ENCODE measurements around the gene DLG2.

Gene DLG2

GRCh38 chr11:83648610-83649527 lies 1978.3 kb downstream of the DLG2 start:
- Mint-ChIP-seq H3K9me3 (no peaks in the 10 kb centered on the region), H3K4me1 (ENCODE audit: low read depth) (no peaks in the 10 kb centered on the region), H3K27ac (no peak overlapping the region), H3K4me3 (no peak overlapping the region), H3K27me3 (ENCODE audit: low read depth) (no peaks in the 10 kb centered on the region), H3K36me3 (ENCODE audit: low read depth) (no peaks in the 10 kb centered on the region)
- no peak for DNase-seq (ENCODE audit: low spot score)

GRCh38 chr11:83645561-83645960 lies 1981.6 kb downstream of the DLG2 start:
- H3K9me3 Mint-ChIP-seq, result no peaks in the 10 kb centered on the region
- no peak overlapping the region for H3K4me3 Mint-ChIP-seq
- H3K27me3 Mint-ChIP-seq (ENCODE audit: low read depth), result peaks cover 4% of the 10 kb centered on the region
- DNase-seq (ENCODE audit: low spot score), result no peak
- H3K36me3 Mint-ChIP-seq (ENCODE audit: low read depth), result no peaks in the 10 kb centered on the region
- H3K4me1 Mint-ChIP-seq (ENCODE audit: low read depth), result no peaks in the 10 kb centered on the region
- no peak overlapping the region for H3K27ac Mint-ChIP-seq

GRCh38 chr11:83643115-83643514 lies 1984.0 kb downstream of the DLG2 start:
- no peaks in the 10 kb centered on the region for H3K9me3 Mint-ChIP-seq
- H3K4me3 Mint-ChIP-seq, result no peak overlapping the region

GRCh38 chr11:83642500-83642899 lies 1984.6 kb downstream of the DLG2 start:
- Mint-ChIP-seq H3K4me1 (ENCODE audit: low read depth) (no peaks in the 10 kb centered on the region), H3K9me3 (no peaks in the 10 kb centered on the region), H3K36me3 (ENCODE audit: low read depth) (no peaks in the 10 kb centered on the region)

More at GRCh38 chr11:83643115-83643514, 1984.0 kb downstream of the DLG2 start:
- Mint-ChIP-seq H3K27ac (no peak overlapping the region), H3K4me1 (ENCODE audit: low read depth) (no peaks in the 10 kb centered on the region), H3K27me3 (ENCODE audit: low read depth) (peaks cover 4% of the 10 kb centered on the region), H3K36me3 (ENCODE audit: low read depth) (no peaks in the 10 kb centered on the region)
- DNase-seq (ENCODE audit: low spot score), result no peak

GRCh38 chr11:83641511-83641910 lies 1985.6 kb downstream of the DLG2 start:
- Mint-ChIP-seq H3K27ac (no peak overlapping the region), H3K4me1 (ENCODE audit: low read depth) (no peaks in the 10 kb centered on the region), H3K27me3 (ENCODE audit: low read depth) (peaks cover 6% of the 10 kb centered on the region), H3K36me3 (ENCODE audit: low read depth) (no peaks in the 10 kb centered on the region), H3K4me3 (no peak overlapping the region), H3K9me3 (no peaks in the 10 kb centered on the region)
- DNase-seq (ENCODE audit: low spot score), result no peak

More at GRCh38 chr11:83642500-83642899, 1984.6 kb downstream of the DLG2 start:
- H3K27me3 Mint-ChIP-seq (ENCODE audit: low read depth), result peaks cover 4% of the 10 kb centered on the region
- no peak overlapping the region for H3K4me3 Mint-ChIP-seq
- DNase-seq (ENCODE audit: low spot score), result no peak
- H3K27ac Mint-ChIP-seq, result no peak overlapping the region

- H3K4me3 Mint-ChIP-seq, result no peak overlapping the region
- no peak overlapping the region for H3K27ac Mint-ChIP-seq
- H3K36me3 Mint-ChIP-seq (ENCODE audit: low read depth), result no peaks in the 10 kb centered on the region
- no peaks in the 10 kb centered on the region for H3K4me1 Mint-ChIP-seq (ENCODE audit: low read depth)
- H3K27me3 Mint-ChIP-seq (ENCODE audit: low read depth), result peaks cover 9% of the 10 kb centered on the region
- no peak for DNase-seq (ENCODE audit: low spot score)
- H3K9me3 Mint-ChIP-seq, result no peaks in the 10 kb centered on the region
Measured at GRCh38 chr11:83639995-83640758, 1987.0 kb downstream of the DLG2 start.

GRCh38 chr11:83635166-83635565 lies 1992.0 kb downstream of the DLG2 start:
- no peak for DNase-seq (ENCODE audit: low spot score)
- Mint-ChIP-seq H3K36me3 (ENCODE audit: low read depth) (no peaks in the 10 kb centered on the region), H3K9me3 (no peaks in the 10 kb centered on the region), H3K4me3 (no peak overlapping the region), H3K27ac (no peak overlapping the region), H3K4me1 (ENCODE audit: low read depth) (no peaks in the 10 kb centered on the region), H3K27me3 (ENCODE audit: low read depth) (peaks cover 7% of the 10 kb centered on the region)

- no peaks in the 10 kb centered on the region for H3K36me3 Mint-ChIP-seq (ENCODE audit: low read depth)
- H3K27ac Mint-ChIP-seq, result no peak overlapping the region
- peaks cover 2% of the 10 kb centered on the region for H3K27me3 Mint-ChIP-seq (ENCODE audit: low read depth)
- no peaks in the 10 kb centered on the region for H3K4me1 Mint-ChIP-seq (ENCODE audit: low read depth)
- no peaks in the 10 kb centered on the region for H3K9me3 Mint-ChIP-seq
- no peak for DNase-seq (ENCODE audit: low spot score)
- no peak overlapping the region for H3K4me3 Mint-ChIP-seq
Measured at GRCh38 chr11:83630211-83630610, 1996.9 kb downstream of the DLG2 start.

- DNase-seq (ENCODE audit: low spot score), result no peak
- no peaks in the 10 kb centered on the region for H3K36me3 Mint-ChIP-seq (ENCODE audit: low read depth)
- no peak overlapping the region for H3K27ac Mint-ChIP-seq
- H3K4me1 Mint-ChIP-seq (ENCODE audit: low read depth), result no peaks in the 10 kb centered on the region
- no peaks in the 10 kb centered on the region for H3K9me3 Mint-ChIP-seq
- H3K4me3 Mint-ChIP-seq, result no peak overlapping the region
- H3K27me3 Mint-ChIP-seq (ENCODE audit: low read depth), result peaks cover 2% of the 10 kb centered on the region
Measured at GRCh38 chr11:83629775-83630174, 1997.4 kb downstream of the DLG2 start.

GRCh38 chr11:83628622-83629355 lies 1998.4 kb downstream of the DLG2 start:
- Mint-ChIP-seq H3K4me3 (no peak overlapping the region), H3K27ac (no peak overlapping the region), H3K9me3 (no peaks in the 10 kb centered on the region), H3K27me3 (ENCODE audit: low read depth) (peaks cover 2% of the 10 kb centered on the region), H3K36me3 (ENCODE audit: low read depth) (no peaks in the 10 kb centered on the region), H3K4me1 (ENCODE audit: low read depth) (no peaks in the 10 kb centered on the region)
- DNase-seq (ENCODE audit: low spot score), result no peak

GRCh38 chr11:83625336-83625735 lies 2001.8 kb downstream of the DLG2 start:
- Mint-ChIP-seq H3K27ac (no peak overlapping the region), H3K4me1 (ENCODE audit: low read depth) (no peaks in the 10 kb centered on the region), H3K4me3 (no peak overlapping the region), H3K27me3 (ENCODE audit: low read depth) (no peaks in the 10 kb centered on the region), H3K9me3 (no peaks in the 10 kb centered on the region), H3K36me3 (ENCODE audit: low read depth) (no peaks in the 10 kb centered on the region)
- DNase-seq (ENCODE audit: low spot score), result no peak

GRCh38 chr11:83617671-83618070 lies 2009.5 kb downstream of the DLG2 start:
- H3K4me3 Mint-ChIP-seq, result no peak overlapping the region
- H3K36me3 Mint-ChIP-seq (ENCODE audit: low read depth), result no peaks in the 10 kb centered on the region
- no peaks in the 10 kb centered on the region for H3K9me3 Mint-ChIP-seq
- H3K4me1 Mint-ChIP-seq (ENCODE audit: low read depth), result no peaks in the 10 kb centered on the region
- DNase-seq (ENCODE audit: low spot score), result no peak
- H3K27me3 Mint-ChIP-seq (ENCODE audit: low read depth), result no peaks in the 10 kb centered on the region
- no peak overlapping the region for H3K27ac Mint-ChIP-seq

- Mint-ChIP-seq H3K4me3 (no peak overlapping the region), H3K36me3 (ENCODE audit: low read depth) (no peaks in the 10 kb centered on the region), H3K27me3 (ENCODE audit: low read depth) (no peaks in the 10 kb centered on the region), H3K4me1 (ENCODE audit: low read depth) (no peaks in the 10 kb centered on the region), H3K9me3 (no peaks in the 10 kb centered on the region), H3K27ac (no peak overlapping the region)
- DNase-seq (ENCODE audit: low spot score), result no peak
Measured at GRCh38 chr11:83613767-83614121, 2013.4 kb downstream of the DLG2 start.

Data from T-helper 2 cell treated with Interferon-gamma antibody and Interleukin-4, amounts not matched to agents 5 μg/mL and 100 μg/mL, for 36 hours (primary cell).